ENCODE measurements around the gene FOXP1.

DNA sequence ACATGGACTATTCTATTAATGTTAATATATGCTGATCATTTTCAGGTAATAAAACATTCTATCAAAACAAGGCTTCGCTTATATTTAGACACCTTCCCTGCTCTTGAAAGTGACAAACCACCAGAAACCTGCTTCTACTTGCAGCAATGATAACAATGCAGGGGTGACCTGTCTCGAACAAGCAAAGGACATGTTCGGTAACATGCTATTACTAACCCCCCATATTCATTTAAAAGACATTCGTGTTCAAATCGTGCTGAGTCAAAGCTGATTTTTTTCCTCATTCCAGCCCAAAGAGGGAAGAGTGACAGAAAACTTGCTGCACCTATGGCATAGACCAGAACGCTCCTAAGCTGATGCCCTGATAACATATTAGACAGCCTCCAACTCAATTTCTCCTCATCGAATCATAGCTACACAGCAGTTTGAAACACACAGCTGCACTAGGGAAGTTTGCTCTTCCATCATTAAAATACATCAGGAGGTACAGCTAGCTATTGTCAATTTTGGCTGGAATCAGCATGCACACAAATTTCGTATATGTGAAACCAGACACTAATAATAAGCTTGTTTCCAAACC lies 341.5 kb downstream of the FOXP1 start:
- TF ChIP-seq POLR2A (IDR thresholded peaks at IDR 0.05): no peak
- TF ChIP-seq, protein P1, sequence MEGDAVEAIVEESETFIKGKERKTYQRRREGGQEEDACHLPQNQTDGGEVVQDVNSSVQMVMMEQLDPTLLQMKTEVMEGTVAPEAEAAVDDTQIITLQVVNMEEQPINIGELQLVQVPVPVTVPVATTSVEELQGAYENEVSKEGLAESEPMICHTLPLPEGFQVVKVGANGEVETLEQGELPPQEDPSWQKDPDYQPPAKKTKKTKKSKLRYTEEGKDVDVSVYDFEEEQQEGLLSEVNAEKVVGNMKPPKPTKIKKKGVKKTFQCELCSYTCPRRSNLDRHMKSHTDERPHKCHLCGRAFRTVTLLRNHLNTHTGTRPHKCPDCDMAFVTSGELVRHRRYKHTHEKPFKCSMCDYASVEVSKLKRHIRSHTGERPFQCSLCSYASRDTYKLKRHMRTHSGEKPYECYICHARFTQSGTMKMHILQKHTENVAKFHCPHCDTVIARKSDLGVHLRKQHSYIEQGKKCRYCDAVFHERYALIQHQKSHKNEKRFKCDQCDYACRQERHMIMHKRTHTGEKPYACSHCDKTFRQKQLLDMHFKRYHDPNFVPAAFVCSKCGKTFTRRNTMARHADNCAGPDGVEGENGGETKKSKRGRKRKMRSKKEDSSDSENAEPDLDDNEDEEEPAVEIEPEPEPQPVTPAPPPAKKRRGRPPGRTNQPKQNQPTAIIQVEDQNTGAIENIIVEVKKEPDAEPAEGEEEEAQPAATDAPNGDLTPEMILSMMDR (IDR thresholded peaks at IDR 0.05 in 4 of 5, conservative IDR thresholded peaks at IDR 0.05 in 1 of 5): no peak
